Caco-2 (cell line): ENCODE data around the gene HGS. TPM values are rescaled to one million over a fixed set of nuclear protein-coding genes. Genes with fewer than 3 reads are reported as not detected.

Source experiments
- BruUV-seq: library from RNA; stranded (reverse); fragments of 400-500 nt; replicated peaks from 2 replicates; lab custom pipeline; 2021; lab: Mats Ljungman, UMichigan
- CTCF ChIA-PET: fragments of 300-600 bp; sonication (Branson Sonifier 250); formaldehyde crosslinking; loops from one replicate; lab custom pipeline; 2022; ENCODE audit warnings: antibody characterized with exemption; lab: Charles Lee
- POLR2A ChIA-PET: fragments of 300-600 bp; sonication (Branson Sonifier 250); formaldehyde crosslinking; loops from one replicate; lab custom pipeline; 2022; ENCODE audit warnings: antibody characterized with exemption; lab: Charles Lee
- DNase-seq, 2 experiments: peaks; one replicate each; pipeline versions ENCODE4 v3.0.0 to v3.0.0-alpha.2; 2020 to 2022
- H3K27me3 ChIP-seq: replicated peaks from 2 replicates; pipeline ENCODE4 v1.6.0; 2011; ENCODE audit warnings: low read length; ENCODE audit not compliant: control insufficient read depth, insufficient read depth
- H3K36me3 ChIP-seq: 2 replicates; pipeline ENCODE4 v1.5.1; 2011; ENCODE audit warnings: low read length; ENCODE audit not compliant: control insufficient read depth, insufficient read depth
- H3K4me1 ChIP-seq: fragments of 250-450 bp; sonication (Bioruptor Pico); 2 replicates; pipeline ENCODE4 v1.5.1; 2020; ENCODE audit warnings: mild to moderate bottlenecking
- H3K4me3 ChIP-seq: 2 replicates; pipeline ENCODE4 v1.5.1; 2011; ENCODE audit warnings: low read depth, mild to moderate bottlenecking, control low read depth, low read length
- H3K9me3 ChIP-seq: fragments of 250-450 bp; sonication (Bioruptor Pico); 2 replicates; pipeline ENCODE4 v1.5.1; 2020; ENCODE audit warnings: mild to moderate bottlenecking, moderate library complexity
- H3K27ac Mint-ChIP-seq: one replicate; pipeline ENCODE4 v1.8.0; 2022; ENCODE audit warnings: mixed read lengths; ENCODE audit not compliant: unreplicated experiment
- H3K27me3 Mint-ChIP-seq: one replicate; pipeline ENCODE4 v1.8.0; 2022; ENCODE audit warnings: mixed read lengths; ENCODE audit not compliant: insufficient read depth, unreplicated experiment
- H3K36me3 Mint-ChIP-seq: one replicate; pipeline ENCODE4 v1.8.0; 2022; ENCODE audit warnings: mild to moderate bottlenecking, mixed read lengths; ENCODE audit not compliant: insufficient read depth, unreplicated experiment
- H3K4me1 Mint-ChIP-seq: one replicate; pipeline ENCODE4 v1.8.0; 2022; ENCODE audit warnings: low read depth, mixed read lengths; ENCODE audit not compliant: unreplicated experiment
- H3K4me3 Mint-ChIP-seq: one replicate; pipeline ENCODE4 v1.8.0; 2022; ENCODE audit warnings: mild to moderate bottlenecking, moderate library complexity, mixed read lengths; ENCODE audit not compliant: unreplicated experiment
- H3K9me3 Mint-ChIP-seq: one replicate; pipeline ENCODE4 v1.8.0; 2022; ENCODE audit warnings: mixed read lengths; ENCODE audit not compliant: unreplicated experiment
- CTCF ChIP-seq, 2 experiments: fragments of 200-600 bp in 1 of 2; IDR thresholded peaks; 1 replicate in 1 of 2; 2 replicates in 1 of 2; pipeline versions ENCODE4 v1.5.1 to v1.8.0; 2011 to 2022; ENCODE audit warnings: antibody characterized with exemption in 1 of 2, control low read depth in 1 of 2, inconsistent platforms in 1 of 2, low read depth in 1 of 2, low read length in 1 of 2, mild to moderate bottlenecking in 1 of 2, moderate library complexity in 1 of 2; ENCODE audit not compliant: insufficient read depth in 1 of 2, severe bottlenecking in 1 of 2, unreplicated experiment in 1 of 2
- intact Hi-C: fragments of 100-400 bp; cut with micrococcal nuclease; formaldehyde crosslinking; loops from one replicate; pipeline ENCODE4 v1.10.0; 2022; ENCODE audit not compliant: unreplicated experiment
- total RNA-seq: library from RNA; stranded (reverse); gene quantifications from 2 replicates; pipeline ENCODE4 v1.2.3, GENCODE V29; 2022

Gene HGS
- total RNA-seq, 1 experiment from 2014 or later = 176 TPM

- TSS peak; percentile 25 for BruUV-seq
- no peak overlapping the region for H3K27ac Mint-ChIP-seq
- H3K27me3 Mint-ChIP-seq = no peaks in the 10 kb centered on the region
- Histone ChIP-seq H3K4me1 (peaks cover 18% of the 10 kb centered on the region), H3K27me3 (no peaks in the 10 kb centered on the region), H3K9me3 (no peaks in the 10 kb centered on the region), H3K36me3 (peaks cover 8% of the 10 kb centered on the region), H3K4me3 (peak overlapping the region; percentile 86)
- peaks cover 23% of the 10 kb centered on the region for H3K4me1 Mint-ChIP-seq
- intact Hi-C loops = loop anchor here (1.0 kb wide), 2 partner anchors 7 to 21 kb away; partner anchors contain the start of gene ARL16
- H3K9me3 Mint-ChIP-seq = no peaks in the 10 kb centered on the region
- POLR2A ChIA-PET = interaction anchor here (0.7 to 3.0 kb wide), 4 partner anchors 10 to 129 kb away, joined by 4 to 45 read pairs (median 4); partner anchors contain the start of genes ARL16, HGS and MCRIP1
- CTCF ChIA-PET = interaction anchor here (1.0 kb wide), 1 partner anchor 8 kb away, joined by 3 read pairs; the partner anchor contains the start of gene SLC25A10
- H3K4me3 Mint-ChIP-seq = peak overlapping the region; percentile 93
- no peak for TF ChIP-seq CTCF (IDR thresholded peaks at IDR 0.05; ENCODE audit: insufficient read depth in 1 of 2, low read depth in 1 of 2, low read length in 1 of 2, severe bottlenecking in 1 of 2, unreplicated experiment in 1 of 2)
- DNase-seq = no peak
- H3K36me3 Mint-ChIP-seq = peaks cover 96% of the 10 kb centered on the region
Measured at GRCh38 chr17:81703747-81704654, 20.2 kb downstream of the HGS start.

- no TSS peak for BruUV-seq
- TF ChIP-seq CTCF (IDR thresholded peaks at IDR 0.05; ENCODE audit: insufficient read depth in 1 of 2, low read depth in 1 of 2, low read length in 1 of 2, severe bottlenecking in 1 of 2, unreplicated experiment in 1 of 2) = no peak
- ChIA-PET POLR2A (no interaction called here), CTCF (no interaction called here)
- H3K36me3 ChIP-seq = peaks cover 8% of the 10 kb centered on the region
- Mint-ChIP-seq H3K27ac (no peak overlapping the region), H3K27me3 (no peaks in the 10 kb centered on the region), H3K4me1 (peaks cover 25% of the 10 kb centered on the region), H3K36me3 (peaks cover 94% of the 10 kb centered on the region), H3K4me3 (no peak overlapping the region), H3K9me3 (no peaks in the 10 kb centered on the region)
- intact Hi-C loops = no loop called here
- peaks cover 32% of the 10 kb centered on the region for H3K4me1 ChIP-seq
- DNase-seq = no peak
- no peaks in the 10 kb centered on the region for H3K9me3 ChIP-seq
- no peaks in the 10 kb centered on the region for H3K27me3 ChIP-seq
- no peak overlapping the region for H3K4me3 ChIP-seq
Measured at GRCh38 chr17:81705518-81706231, 21.9 kb downstream of the HGS start.

GRCh38 chr17:81706232-81706611 lies 22.4 kb downstream of the HGS start:
- Mint-ChIP-seq H3K27me3 (no peaks in the 10 kb centered on the region), H3K4me1 (peaks cover 24% of the 10 kb centered on the region), H3K4me3 (no peak overlapping the region), H3K27ac (no peak overlapping the region), H3K36me3 (peaks cover 94% of the 10 kb centered on the region), H3K9me3 (no peaks in the 10 kb centered on the region)
- Histone ChIP-seq H3K36me3 (peaks cover 7% of the 10 kb centered on the region), H3K4me3 (no peak overlapping the region), H3K4me1 (peaks cover 37% of the 10 kb centered on the region), H3K27me3 (no peaks in the 10 kb centered on the region), H3K9me3 (no peaks in the 10 kb centered on the region)
- intact Hi-C loops = no loop called here
- ChIA-PET POLR2A (no interaction called here), CTCF (no interaction called here)
- no TSS peak for BruUV-seq
- no peak for DNase-seq
- no peak for TF ChIP-seq CTCF (IDR thresholded peaks at IDR 0.05; ENCODE audit: insufficient read depth in 1 of 2, low read depth in 1 of 2, low read length in 1 of 2, severe bottlenecking in 1 of 2, unreplicated experiment in 1 of 2)
